Epidermal melanocyte (primary cell): Measurements from ENCODE around the gene XRN1.

Experiments
- DNase-seq: peaks from one replicate; pipeline ENCODE4 v3.0.0; 2011; ENCODE audit warnings: low spot score; ENCODE audit not compliant: insufficient read length

Gene XRN1

DNA sequence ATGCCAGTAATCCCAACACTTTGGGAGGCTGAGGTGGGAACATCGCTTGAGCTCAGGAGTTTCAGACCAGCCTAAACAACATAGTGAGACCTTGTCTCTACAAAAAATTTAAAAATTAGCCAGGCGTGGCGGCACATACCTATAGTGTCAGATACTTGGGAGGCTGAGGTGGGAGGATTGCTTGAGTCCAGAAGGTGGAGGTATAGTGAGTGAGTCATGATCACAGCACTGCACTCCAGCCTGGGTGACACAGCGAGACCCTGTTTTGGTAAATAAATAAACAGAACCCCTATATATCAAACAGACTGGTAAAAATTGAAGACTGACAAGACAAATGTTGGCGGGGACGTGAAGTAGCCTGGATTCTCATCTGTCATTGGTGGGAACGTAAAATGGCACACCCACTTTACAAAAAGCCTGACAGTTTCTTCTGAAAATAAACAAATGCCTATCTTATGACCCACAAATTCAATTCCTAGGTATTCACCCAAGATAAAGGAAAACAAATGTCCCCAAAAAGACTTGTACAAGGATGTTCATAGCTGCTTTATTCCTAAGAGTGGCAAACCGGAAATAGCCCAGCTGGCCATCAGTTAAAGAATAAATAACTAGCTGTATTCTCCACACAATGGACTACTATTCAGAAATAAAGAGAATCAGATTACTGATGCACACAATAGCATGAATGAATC is 175.5 kb downstream of the XRN1 start:
- DNase-seq, result no peak

GRCh38 chr3:142270407-142270806 is 177.4 kb downstream of the XRN1 start:
- DNase-seq, result no peak

DNA sequence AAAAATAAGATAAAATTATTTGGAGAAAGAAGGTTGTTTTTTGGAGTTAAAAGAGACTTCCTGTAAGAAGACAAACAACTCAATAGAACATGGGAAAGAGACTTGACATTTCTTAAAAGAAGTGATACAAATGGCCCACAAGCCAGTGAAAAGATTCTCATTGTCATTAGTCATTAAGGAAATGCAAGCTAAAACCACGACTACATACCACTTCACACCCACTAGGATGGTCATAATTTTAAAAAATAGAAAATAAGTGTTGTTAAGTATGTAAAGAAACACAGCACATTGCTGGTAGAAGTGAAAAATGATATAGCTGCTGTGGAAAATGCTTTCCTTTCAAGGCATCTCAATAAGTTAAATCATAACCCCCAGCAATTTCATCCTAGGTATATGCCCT is 178.1 kb downstream of the XRN1 start:
- no peak for DNase-seq

GRCh38 chr3:142268426-142268825 is 179.4 kb downstream of the XRN1 start:
- no peak for DNase-seq

DNA sequence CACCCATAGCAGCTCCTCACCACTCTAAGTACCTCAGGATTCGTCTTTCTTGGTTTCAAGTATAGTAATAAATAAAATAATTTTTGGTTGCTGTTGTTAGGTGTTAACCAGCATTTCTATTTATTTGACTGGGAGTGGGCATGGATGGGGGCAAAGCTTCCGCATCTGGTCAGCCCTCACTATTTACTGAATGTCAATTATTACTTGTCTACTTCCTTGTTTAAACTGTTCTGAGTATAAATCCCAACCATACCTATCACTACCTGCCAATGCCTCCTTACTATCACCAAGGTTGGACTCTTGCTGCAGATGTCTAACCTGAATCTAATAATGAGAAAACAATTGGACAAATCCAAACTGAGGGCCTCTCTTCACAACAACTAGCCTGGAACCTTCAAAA is 180.6 kb downstream of the XRN1 start:
- no peak for DNase-seq

DNA sequence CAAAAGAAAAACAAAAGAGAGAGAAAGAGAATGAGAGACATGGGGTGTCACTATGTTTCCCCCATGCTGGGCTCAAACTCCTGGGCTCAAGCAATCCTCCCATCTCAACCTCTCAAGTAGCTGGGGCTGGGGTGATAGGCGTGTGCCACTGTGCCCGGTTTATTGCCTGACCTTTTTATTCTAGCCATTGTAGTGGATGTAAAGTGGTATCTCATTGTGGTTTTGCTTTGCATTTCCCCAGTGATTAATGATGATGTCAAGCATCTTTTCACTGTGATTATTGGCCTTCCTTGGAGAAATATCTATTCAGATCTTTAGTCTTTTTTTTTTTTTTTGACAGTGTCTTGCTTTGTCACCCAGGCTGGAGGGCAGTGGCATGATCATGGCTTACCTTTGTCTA is 184.7 kb downstream of the XRN1 start:
- no peak for DNase-seq

DNA sequence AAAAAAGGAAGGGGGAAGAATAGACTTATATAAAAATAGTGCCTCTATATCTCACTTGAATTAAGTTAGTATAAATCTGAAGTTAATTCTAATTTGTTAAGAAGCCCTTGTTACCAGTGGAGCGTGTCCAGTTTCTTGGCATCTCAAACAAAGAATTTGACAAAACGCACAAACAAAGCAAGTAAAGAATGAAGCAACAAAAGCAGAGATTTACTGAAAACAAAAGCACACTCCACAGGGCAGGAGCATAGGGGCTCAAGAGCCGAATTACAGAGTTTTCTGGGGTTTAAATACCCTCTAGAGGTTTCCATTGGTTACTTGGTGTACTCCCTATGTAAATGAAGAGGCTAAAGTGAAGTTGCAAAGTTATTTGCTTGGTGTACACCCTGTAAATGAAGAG is 188.5 kb downstream of the XRN1 start:
- DNase-seq, result no peak

GRCh38 chr3:142256712-142257333 is 191.0 kb downstream of the XRN1 start:
- no peak for DNase-seq
